HG03025 (cell line): ENCODE data around the gene DPH3.
"Not testable (repeated sequence)": the region's sequence is repeated elsewhere in the genome, so short reads cannot be mapped to it uniquely, and the experiment has no call there.

Experiments used
- ATAC-seq: cut with Tn5 transposase; IDR thresholded peaks from one replicate; pipeline ENCODE4 v1.9.1; 2021; ENCODE audit warnings: mild to moderate bottlenecking, moderate library complexity; ENCODE audit not compliant: unreplicated experiment, low FRiP score

DPH3 gene

GRCh38 chr3:16264708-16265454 lies at the start of gene DPH3, which contains the start of gene OXNAD1:
DPH3 (minus strand) TSS chr3:16264943; CDS start chr3:16264876, 67 bp downstream.
OXNAD1 (plus strand) TSS chr3:16265212; CDS start chr3:16270953, 5,741 bp downstream.
- ATAC-seq: peak; percentile 98

- ATAC-seq: no peak
Observed at GRCh38 chr3:16313886-16314645, 49.3 kb upstream of the DPH3 start.

- no peak for ATAC-seq
Observed at GRCh38 chr3:16311960-16312451, 47.3 kb upstream of the DPH3 start.

- not testable (repeated sequence) for ATAC-seq
Observed at GRCh38 chr3:16310486-16310885, 45.7 kb upstream of the DPH3 start.

GRCh38 chr3:16309558-16309957 lies 44.8 kb upstream of the DPH3 start:
- peak; percentile 82 for ATAC-seq

GRCh38 chr3:16308727-16309126 lies 44.0 kb upstream of the DPH3 start:
- ATAC-seq: no peak

- ATAC-seq: no peak
Observed at GRCh38 chr3:16307832-16308531, 43.2 kb upstream of the DPH3 start.

GRCh38 chr3:16305111-16305541 lies 40.4 kb upstream of the DPH3 start:
- ATAC-seq: no peak

- ATAC-seq: no peak
Observed at GRCh38 chr3:16304061-16305010, 39.6 kb upstream of the DPH3 start.

DNA sequence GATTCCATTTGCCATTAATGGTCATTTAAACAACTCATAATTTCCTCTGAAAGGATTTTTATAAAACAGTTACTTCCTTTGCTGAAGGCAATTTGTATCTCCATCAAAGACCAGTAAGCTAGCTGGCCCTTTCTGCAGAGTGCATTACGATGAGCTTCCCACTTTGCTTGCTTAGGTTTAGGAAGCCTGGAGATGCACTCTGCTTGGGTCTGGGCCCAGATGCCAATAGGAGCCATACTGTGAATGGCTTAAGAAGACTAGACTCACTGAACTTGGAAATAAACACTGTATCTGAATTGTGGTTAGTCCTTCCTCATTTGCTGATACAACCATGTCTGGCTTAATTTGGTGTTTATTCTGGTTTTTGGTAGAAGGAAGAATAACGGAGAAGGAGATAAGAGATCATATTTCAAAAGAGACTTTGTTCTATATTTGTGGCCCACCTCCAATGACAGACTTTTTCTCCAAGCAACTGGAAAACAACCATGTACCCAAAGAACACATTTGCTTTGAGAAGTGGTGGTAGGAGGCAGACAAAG lies 38.4 kb upstream of the DPH3 start:
- no peak for ATAC-seq

DNA sequence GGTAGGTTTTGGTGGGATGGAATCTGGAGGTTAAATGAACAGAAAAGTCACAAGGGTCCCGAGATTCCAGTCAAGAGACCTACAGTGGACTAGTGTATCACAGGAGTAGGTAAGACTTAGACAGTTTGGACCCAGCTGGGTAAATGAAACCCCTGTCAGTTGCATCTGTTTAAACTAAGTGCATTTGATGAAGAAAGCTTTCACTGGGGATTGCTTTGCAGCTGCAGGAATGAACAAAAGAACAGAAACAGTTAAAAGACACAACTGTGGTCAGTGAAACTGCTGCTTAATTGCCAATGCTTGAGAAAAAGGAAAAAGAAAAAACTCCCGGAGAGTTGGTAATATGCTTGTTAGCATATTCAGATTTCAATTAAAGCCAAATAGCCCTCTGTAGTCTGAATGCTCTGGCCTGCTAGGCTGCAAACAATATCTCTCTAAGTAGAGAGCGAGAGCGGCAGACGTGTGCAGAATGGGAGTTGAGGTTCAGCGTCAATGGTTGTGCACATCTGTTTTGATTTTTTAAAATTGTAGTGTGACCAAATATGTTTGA lies 37.4 kb upstream of the DPH3 start:
- ATAC-seq: no peak

- no peak for ATAC-seq
Observed at GRCh38 chr3:16301507-16301906, 36.8 kb upstream of the DPH3 start.

- ATAC-seq: peak; percentile 43
Observed at GRCh38 chr3:16300881-16301359, 36.2 kb upstream of the DPH3 start.

DNA sequence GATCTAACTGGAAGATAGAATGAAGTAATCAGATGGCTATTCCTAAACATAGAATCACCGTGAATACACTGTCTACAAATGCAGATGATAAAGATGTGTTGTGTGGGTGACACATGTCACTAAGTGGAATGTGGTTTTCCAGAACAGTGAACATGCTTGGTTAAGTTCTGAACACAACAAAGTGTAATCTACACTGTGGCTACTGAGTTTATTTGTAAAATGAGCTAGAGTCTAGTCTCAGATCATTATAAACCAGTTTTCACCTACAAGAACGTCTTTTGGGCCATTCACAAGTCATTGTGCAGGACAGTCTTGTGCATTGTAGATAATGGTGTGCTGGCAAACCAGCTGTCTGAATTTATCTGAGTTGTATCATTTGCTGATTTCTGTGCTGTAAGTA lies 35.6 kb upstream of the DPH3 start:
- no peak for ATAC-seq

- ATAC-seq: no peak
Observed at GRCh38 chr3:16299746-16300145, 35.0 kb upstream of the DPH3 start.

- ATAC-seq: no peak
Observed at GRCh38 chr3:16298891-16299290, 34.1 kb upstream of the DPH3 start.

- no peak for ATAC-seq
Observed at GRCh38 chr3:16297997-16298885, 33.5 kb upstream of the DPH3 start.

DNA sequence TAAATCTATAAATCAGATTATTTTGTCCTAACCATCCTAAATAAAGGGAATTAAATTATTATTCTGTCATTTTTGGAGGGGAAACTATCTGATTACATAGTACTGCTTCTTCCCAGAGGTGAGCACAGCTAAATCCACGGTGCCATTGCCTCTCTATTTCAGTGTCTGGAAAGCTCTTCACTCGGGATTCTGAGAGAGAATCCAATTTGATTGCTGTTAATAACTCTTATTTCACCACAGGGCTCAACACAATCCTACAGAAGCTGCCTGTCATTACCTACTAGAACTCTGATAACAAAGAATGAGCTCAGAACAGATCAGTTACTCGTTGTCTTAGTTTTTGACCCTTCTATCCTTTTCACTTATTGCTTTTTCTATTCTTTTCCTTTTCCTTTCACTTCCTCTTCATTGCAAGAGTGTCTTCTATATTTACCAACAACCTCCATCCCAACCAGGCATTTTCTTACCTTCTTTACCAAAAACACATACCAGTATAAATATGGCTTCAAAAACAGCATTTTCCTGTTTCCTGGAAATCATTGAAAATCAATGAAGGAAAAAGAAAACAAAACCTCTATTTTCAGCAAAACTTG lies 30.7 kb upstream of the DPH3 start:
- ATAC-seq: no peak
